ENCODE results near the gene SLC39A2.
"Not testable (repeated sequence)": the region's sequence is repeated elsewhere in the genome, so short reads cannot be mapped to it uniquely, and the experiment has no call there.

The SLC39A2 gene

GRCh38 chr14:20998674-20999366, at the start of gene SLC39A2:
Gene SLC39A2, plus strand, starts transcription at chr14:20999293. Its CDS starts 154 bp downstream, at chr14:20999447.
- DNase-seq (ENCODE audit: low read depth) = peak; percentile 87

GRCh38 chr14:20954736-20955537, 44.2 kb upstream of the SLC39A2 start, which contains the start of gene RNASE2:
Gene RNASE2, plus strand, starts transcription at chr14:20955487. Its CDS starts 285 bp downstream, at chr14:20955772.
- not testable (repeated sequence) for DNase-seq (ENCODE audit: low read depth)

- not testable (repeated sequence) for DNase-seq (ENCODE audit: low read depth)
These were observed 43.6 kb upstream of the SLC39A2 start for GRCh38 chr14:20955538-20955873.

- DNase-seq (ENCODE audit: low read depth) = no peak
These were observed 42.6 kb upstream of the SLC39A2 start for GRCh38 chr14:20956376-20956976.

GRCh38 chr14:20958946-20959345, 40.1 kb upstream of the SLC39A2 start:
- not testable (repeated sequence) for DNase-seq (ENCODE audit: low read depth)

- no peak for DNase-seq (ENCODE audit: low read depth)
These were observed 29.8 kb upstream of the SLC39A2 start for GRCh38 chr14:20969336-20969735.

GRCh38 chr14:20970647-20970982, 28.5 kb upstream of the SLC39A2 start:
- DNase-seq (ENCODE audit: low read depth) = no peak

GRCh38 chr14:20970983-20971704, 27.9 kb upstream of the SLC39A2 start:
- peak; percentile 87 for DNase-seq (ENCODE audit: low read depth)

- DNase-seq (ENCODE audit: low read depth) = no peak
These were observed 27.4 kb upstream of the SLC39A2 start for GRCh38 chr14:20971705-20972021.

GRCh38 chr14:20973501-20973900, 25.6 kb upstream of the SLC39A2 start:
- DNase-seq (ENCODE audit: low read depth) = no peak

GRCh38 chr14:20976291-20976690, 22.8 kb upstream of the SLC39A2 start:
- no peak for DNase-seq (ENCODE audit: low read depth)

- no peak for DNase-seq (ENCODE audit: low read depth)
These were observed 20.4 kb upstream of the SLC39A2 start for GRCh38 chr14:20978687-20979086.

- DNase-seq (ENCODE audit: low read depth) = no peak
These were observed 18.2 kb upstream of the SLC39A2 start for GRCh38 chr14:20980906-20981305.

GRCh38 chr14:20982646-20983369, 16.3 kb upstream of the SLC39A2 start:
- no peak for DNase-seq (ENCODE audit: low read depth)

GRCh38 chr14:20985650-20986049, 13.4 kb upstream of the SLC39A2 start:
- not testable (repeated sequence) for DNase-seq (ENCODE audit: low read depth)

GRCh38 chr14:20986811-20987210, 12.3 kb upstream of the SLC39A2 start:
- peak; percentile 95 for DNase-seq (ENCODE audit: low read depth)

- peak; percentile 26 for DNase-seq (ENCODE audit: low read depth)
These were observed 10.2 kb upstream of the SLC39A2 start for GRCh38 chr14:20988717-20989470.

GRCh38 chr14:20989471-20989786, 9.7 kb upstream of the SLC39A2 start:
- no peak for DNase-seq (ENCODE audit: low read depth)

GRCh38 chr14:20989787-20990600, 9.1 kb upstream of the SLC39A2 start, which contains the start of gene METTL17:
Gene METTL17, plus strand, starts transcription at chr14:20989980. Its CDS starts 23 bp downstream, at chr14:20990003.
- DNase-seq (ENCODE audit: low read depth) = peak; percentile 99

GRCh38 chr14:20996521-20996920, 2.6 kb upstream of the SLC39A2 start:
- no peak for DNase-seq (ENCODE audit: low read depth)

All from EH (cell line).